PFSK-1 (cell line): Measurements from ENCODE around the gene SORCS3.

Source experiments
- POLR2AphosphoS5 ChIP-seq: IDR thresholded peaks from 2 replicates; pipeline ENCODE4 v1.6.1; 2012; ENCODE audit warnings: low read depth, mild to moderate bottlenecking, control low read depth, low read length, moderate library complexity
- TAF1 ChIP-seq: IDR thresholded peaks from 2 replicates; pipeline ENCODE4 v1.6.1; 2012; ENCODE audit warnings: low read length, control low read depth, borderline replicate concordance; ENCODE audit not compliant: insufficient read depth

DNA sequence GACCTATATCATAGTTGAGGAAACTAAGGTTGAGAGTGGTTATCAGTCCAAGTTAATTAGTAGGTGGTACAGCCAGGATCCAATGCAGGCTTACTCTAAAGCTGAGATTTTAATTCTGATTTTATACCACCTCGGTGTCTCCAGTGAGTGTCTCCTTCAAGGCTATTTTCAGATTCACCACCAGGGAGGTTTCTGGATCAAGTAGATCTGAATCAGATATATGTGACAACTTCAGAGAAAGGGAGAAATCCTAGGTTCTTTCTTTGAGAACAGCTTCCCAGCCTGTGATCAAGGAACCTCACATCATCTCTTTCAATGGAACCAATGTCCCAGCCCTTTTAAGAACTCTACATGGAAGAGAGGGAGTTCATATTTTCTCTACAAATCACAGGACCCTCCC is 429.2 kb downstream of the SORCS3 start:
- TF ChIP-seq POLR2AphosphoS5 = no peak
- TF ChIP-seq TAF1 = no peak
